ENCODE results near the gene AUNIP.

AUNIP gene

GRCh38 chr1:25785333-25786067, 73.8 kb downstream of the AUNIP start:
- no peaks in the 10 kb centered on the region for H3K9me3 Mint-ChIP-seq
- H3K36me3 Mint-ChIP-seq: no peaks in the 10 kb centered on the region
- no peak overlapping the region for H3K4me3 Mint-ChIP-seq
- no peak overlapping the region for H3K27ac Mint-ChIP-seq
- peaks cover 9 to 10% of the 10 kb centered on the region in 2 donors for H3K27me3 Mint-ChIP-seq
- DNase-seq (no peak), ATAC-seq (replicated peaks) (no peak)
- no peaks in the 10 kb centered on the region for H3K4me1 Mint-ChIP-seq

DNA sequence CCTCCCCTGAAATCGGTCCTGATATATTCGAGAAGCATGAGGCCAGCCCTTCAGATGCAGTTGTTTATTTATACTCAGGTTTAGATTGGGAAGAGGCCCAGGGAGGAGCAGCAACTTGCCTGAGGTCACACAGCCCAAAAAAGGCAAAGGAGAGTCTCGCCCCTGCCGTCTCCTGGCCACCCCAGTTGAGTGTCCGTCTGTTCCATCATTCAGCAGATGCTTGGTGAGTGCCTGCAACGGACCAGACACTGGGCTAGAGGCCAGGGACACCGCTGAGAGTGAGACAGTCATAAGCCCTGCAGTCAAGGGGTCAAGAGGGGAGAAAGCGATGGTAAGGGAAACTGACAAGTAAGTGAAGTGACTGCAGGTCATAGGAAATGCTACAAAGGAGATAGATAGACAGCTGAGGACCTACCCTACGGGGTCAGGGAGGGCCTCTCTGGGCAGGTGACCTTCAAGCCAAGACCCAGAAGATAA, 74.6 kb downstream of the AUNIP start:
- Mint-ChIP-seq H3K27ac (no peak overlapping the region), H3K4me1 (no peaks in the 10 kb centered on the region), H3K27me3 (peaks cover 9 to 10% of the 10 kb centered on the region in 2 donors), H3K9me3 (no peaks in the 10 kb centered on the region), H3K36me3 (no peaks in the 10 kb centered on the region), H3K4me3 (no peak overlapping the region)
- ATAC-seq (replicated peaks) (no peak), DNase-seq (no peak)

Data from stimulated activated naive B cell treated with anti-CD40 and anti-IgM and Interleukin-4, amounts not matched to agents 10 μg/mL and 1 μg/mL and 100 μg/mL, for 72 hours (primary cell).